Suprapubic skin (tissue), 4 donors: ENCODE results near the gene SPRYD4. TPM values are rescaled to one million over a fixed set of nuclear protein-coding genes. Genes with fewer than 3 reads are reported as not detected.

Experiments used
- DNase-seq, 2 donors: peaks; one replicate each; pipeline ENCODE4 v3.0.0-alpha.2; 2019; ENCODE audit warnings: low spot score in 2 of 2
- H3K27ac ChIP-seq: fragments of 200-600 bp; sonication (generic); one replicate; pipeline ENCODE4 v1.5.1; 2019
- H3K27me3 ChIP-seq: fragments of 200-600 bp; sonication (generic); one replicate; pipeline ENCODE4 v1.5.1; 2019
- H3K36me3 ChIP-seq: fragments of 200-600 bp; sonication (generic); one replicate; pipeline ENCODE4 v1.5.1; 2019
- H3K4me1 ChIP-seq: fragments of 200-600 bp; sonication (generic); one replicate; pipeline ENCODE4 v1.5.1; 2019
- H3K4me3 ChIP-seq: fragments of 200-600 bp; sonication (generic); one replicate; pipeline ENCODE4 v1.5.1; 2019; ENCODE audit warnings: mild to moderate bottlenecking
- H3K9me3 ChIP-seq: fragments of 200-600 bp; sonication (generic); one replicate; pipeline ENCODE4 v1.5.1; 2019
- EP300 ChIP-seq: sonication (generic); formaldehyde crosslinking; IDR thresholded peaks from one replicate; pipeline ENCODE4 v1.6.1; 2017; ENCODE audit warnings: antibody characterized with exemption
- POLR2A ChIP-seq, 2 donors: fragments of 450-650 bp; IDR thresholded peaks; one replicate each; pipeline ENCODE4 v1.6.1; 2017; ENCODE audit warnings: antibody characterized with exemption in 2 of 2, mild to moderate bottlenecking in 2 of 2, moderate library complexity in 2 of 2
- POLR2AphosphoS5 ChIP-seq, 3 donors: sonication (generic); formaldehyde crosslinking; IDR thresholded peaks; one replicate each; pipeline ENCODE4 v1.6.1; 2017; ENCODE audit warnings: antibody characterized with exemption in 3 of 3
- WGBS: methylation state at CpG from one replicate; pipeline ENCODE4 v1.1.5; 2018; 5-methylcytosine and 5-hydroxymethylcytosine counted together
- total RNA-seq, 4 donors: library from RNA; depleted of rRNA; stranded (reverse); fragments of >200 nt; gene quantifications; one replicate each; pipeline ENCODE4 v1.1.0, GENCODE V29; 2016
- TF ChIP-seq, protein P1 (sequence below), 2 donors: fragments of 200-600 bp in 1 of 2; fragments of 450-650 bp in 1 of 2; sonication (generic) in 1 of 2; IDR thresholded peaks; one replicate each; pipeline ENCODE4 v1.5.1; 2016 to 2019; ENCODE audit warnings: antibody characterized with exemption in 2 of 2, mild to moderate bottlenecking in 1 of 2, moderate library complexity in 1 of 2

The SPRYD4 gene
- total RNA-seq, 4 donors from 2014 or later = 2.8 to 4.8 (median 2.9) TPM

- no peak for DNase-seq
- peaks cover 2% of the 10 kb centered on the region for H3K36me3 ChIP-seq
- H3K27me3 ChIP-seq = no peaks in the 10 kb centered on the region
- no peak overlapping the region for H3K27ac ChIP-seq
- no peaks in the 10 kb centered on the region for H3K4me1 ChIP-seq
- H3K4me3 ChIP-seq = no peak overlapping the region
- WGBS = 89% methylated on average over 6 of the region's 6 CpGs
- no peak for TF ChIP-seq POLR2A (IDR thresholded peaks at IDR 0.05)
- no peak for TF ChIP-seq EP300
- TF ChIP-seq, protein P1, sequence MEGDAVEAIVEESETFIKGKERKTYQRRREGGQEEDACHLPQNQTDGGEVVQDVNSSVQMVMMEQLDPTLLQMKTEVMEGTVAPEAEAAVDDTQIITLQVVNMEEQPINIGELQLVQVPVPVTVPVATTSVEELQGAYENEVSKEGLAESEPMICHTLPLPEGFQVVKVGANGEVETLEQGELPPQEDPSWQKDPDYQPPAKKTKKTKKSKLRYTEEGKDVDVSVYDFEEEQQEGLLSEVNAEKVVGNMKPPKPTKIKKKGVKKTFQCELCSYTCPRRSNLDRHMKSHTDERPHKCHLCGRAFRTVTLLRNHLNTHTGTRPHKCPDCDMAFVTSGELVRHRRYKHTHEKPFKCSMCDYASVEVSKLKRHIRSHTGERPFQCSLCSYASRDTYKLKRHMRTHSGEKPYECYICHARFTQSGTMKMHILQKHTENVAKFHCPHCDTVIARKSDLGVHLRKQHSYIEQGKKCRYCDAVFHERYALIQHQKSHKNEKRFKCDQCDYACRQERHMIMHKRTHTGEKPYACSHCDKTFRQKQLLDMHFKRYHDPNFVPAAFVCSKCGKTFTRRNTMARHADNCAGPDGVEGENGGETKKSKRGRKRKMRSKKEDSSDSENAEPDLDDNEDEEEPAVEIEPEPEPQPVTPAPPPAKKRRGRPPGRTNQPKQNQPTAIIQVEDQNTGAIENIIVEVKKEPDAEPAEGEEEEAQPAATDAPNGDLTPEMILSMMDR (IDR thresholded peaks at IDR 0.05) = no peak
- TF ChIP-seq POLR2AphosphoS5 (IDR thresholded peaks at IDR 0.05) = no peak
- no peaks in the 10 kb centered on the region for H3K9me3 ChIP-seq
Observed at GRCh38 chr12:56477521-56478225, 9.3 kb downstream of the SPRYD4 start.

DNA sequence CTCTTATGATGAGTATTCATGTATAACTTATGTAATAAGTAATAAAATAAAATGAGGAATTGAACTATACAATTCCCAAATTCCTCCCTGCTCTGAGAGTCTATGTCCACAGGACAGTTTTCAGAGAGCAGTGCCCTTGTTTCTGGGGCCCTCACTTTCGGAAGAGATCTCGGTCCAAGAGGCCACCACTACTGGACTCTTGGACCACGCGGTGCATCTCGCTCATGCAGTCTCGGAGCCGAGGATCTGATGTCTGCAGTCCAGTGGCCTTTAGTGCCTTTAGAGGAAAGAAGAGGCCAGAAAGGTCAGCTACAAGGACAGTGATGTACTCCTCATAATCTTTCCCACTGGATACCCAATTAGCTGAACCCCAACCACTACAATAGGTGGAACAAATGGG lies 11.2 kb downstream of the SPRYD4 start:
- no peak overlapping the region for H3K4me3 ChIP-seq
- TF ChIP-seq EP300 (no peak), POLR2A (IDR thresholded peaks at IDR 0.05) (no peak), POLR2AphosphoS5 (IDR thresholded peaks at IDR 0.05) (no peak)
- TF ChIP-seq, protein P1 (IDR thresholded peaks at IDR 0.05) = no peak
- no peaks in the 10 kb centered on the region for H3K4me1 ChIP-seq
- no peaks in the 10 kb centered on the region for H3K9me3 ChIP-seq
- H3K27ac ChIP-seq = no peak overlapping the region
- DNase-seq = no peak
- no peaks in the 10 kb centered on the region for H3K27me3 ChIP-seq
- no peaks in the 10 kb centered on the region for H3K36me3 ChIP-seq
- WGBS = 97% methylated on average over 7 of the region's 7 CpGs

GRCh38 chr12:56484566-56484965 lies 16.2 kb downstream of the SPRYD4 start:
- Histone ChIP-seq H3K36me3 (no peaks in the 10 kb centered on the region), H3K27ac (no peak overlapping the region), H3K4me1 (peaks cover 20% of the 10 kb centered on the region), H3K9me3 (no peaks in the 10 kb centered on the region), H3K4me3 (no peak overlapping the region), H3K27me3 (peaks cover under 1% of the 10 kb centered on the region)
- WGBS = 73% methylated on average over 1 of the region's 1 CpG
- no peak for DNase-seq
- TF ChIP-seq POLR2AphosphoS5 (IDR thresholded peaks at IDR 0.05) (no peak), POLR2A (IDR thresholded peaks at IDR 0.05) (no peak), EP300 (no peak)
- TF ChIP-seq, protein P1 (IDR thresholded peaks at IDR 0.05) = no peak

- Histone ChIP-seq H3K36me3 (no peaks in the 10 kb centered on the region), H3K9me3 (no peaks in the 10 kb centered on the region), H3K27me3 (peaks cover 10% of the 10 kb centered on the region), H3K4me1 (peaks cover 20% of the 10 kb centered on the region), H3K4me3 (no peak overlapping the region), H3K27ac (no peak overlapping the region)
- no peak for DNase-seq
- 87% methylated on average over 12 of the region's 12 CpGs for WGBS
- TF ChIP-seq POLR2AphosphoS5 (IDR thresholded peaks at IDR 0.05) = no peak
- no peak for TF ChIP-seq POLR2A (IDR thresholded peaks at IDR 0.05)
- TF ChIP-seq, protein P1 (IDR thresholded peaks at IDR 0.05) = no peak
- no peak for TF ChIP-seq EP300
Observed at GRCh38 chr12:56486694-56487093, 18.3 kb downstream of the SPRYD4 start.

DNA sequence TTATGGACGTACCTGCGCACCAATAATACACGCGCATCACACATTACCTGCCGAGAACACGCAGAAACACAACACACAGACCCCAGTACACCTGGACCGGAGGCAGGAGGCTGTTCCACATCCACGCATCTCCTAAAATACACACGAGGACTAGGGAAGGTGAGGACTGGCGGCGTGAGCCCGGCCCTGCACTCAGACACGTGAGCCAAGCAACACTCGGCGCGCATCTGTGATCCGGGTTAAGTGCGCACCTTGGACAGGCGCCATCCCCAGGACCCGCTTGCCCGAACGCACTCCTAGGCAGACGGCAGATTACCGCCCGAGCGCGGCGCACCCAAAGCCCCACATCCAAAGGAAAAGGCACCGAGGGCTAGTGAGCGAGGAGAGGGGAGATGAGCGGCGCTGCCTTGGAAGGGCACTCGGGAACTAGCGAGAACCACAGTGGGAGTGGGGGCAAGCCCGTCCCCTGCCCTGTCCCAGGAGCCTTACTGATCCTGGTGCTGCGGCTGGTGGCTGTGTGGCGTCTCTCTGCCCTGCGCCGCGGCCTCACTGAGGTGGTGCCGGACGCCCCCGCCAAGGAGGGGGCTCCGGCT lies 19.2 kb downstream of the SPRYD4 start:
- H3K9me3 ChIP-seq = no peaks in the 10 kb centered on the region
- TF ChIP-seq EP300 = no peak

More for the DNA sequence above, 19.2 kb downstream of the SPRYD4 start:
- peaks cover 16% of the 10 kb centered on the region for H3K27me3 ChIP-seq
- H3K4me3 ChIP-seq = peak overlapping the region; percentile 75
- whole genome bisulfite sequencing = 13% methylated on average over 17 of the region's 44 CpGs
- H3K36me3 ChIP-seq = no peaks in the 10 kb centered on the region
- H3K4me1 ChIP-seq = peaks cover 20% of the 10 kb centered on the region
- peak overlapping the region; percentile 28 for H3K27ac ChIP-seq
- DNase-seq = peak; percentile 76 to 80
